Dedifferentiated amniotic fluid mesenchymal stem cell (primary cell): Measurements from ENCODE around the gene PEX3.
A peak's percentile ranks its signal among the peaks of the same experiment; 100 is the strongest.
"Not testable (repeated sequence)": the region's sequence is repeated elsewhere in the genome, so short reads cannot be mapped to it uniquely, and the experiment has no call there.

Experiments used
- DNase-seq: peaks from one replicate; pipeline ENCODE4 v3.0.0-alpha.2; 2016; ENCODE audit errors: extremely low spot score

Gene PEX3

GRCh38 chr6:143450453-143451371 lies at the start of gene PEX3, which contains the start of gene ADAT2:
Gene PEX3 (plus strand): TSS chr6:143450805. CDS start chr6:143451043, 238 bp downstream.
Gene ADAT2 (minus strand): TSS chr6:143450695. CDS start chr6:143450658, 37 bp downstream.
- peak; percentile 90 for DNase-seq

DNA sequence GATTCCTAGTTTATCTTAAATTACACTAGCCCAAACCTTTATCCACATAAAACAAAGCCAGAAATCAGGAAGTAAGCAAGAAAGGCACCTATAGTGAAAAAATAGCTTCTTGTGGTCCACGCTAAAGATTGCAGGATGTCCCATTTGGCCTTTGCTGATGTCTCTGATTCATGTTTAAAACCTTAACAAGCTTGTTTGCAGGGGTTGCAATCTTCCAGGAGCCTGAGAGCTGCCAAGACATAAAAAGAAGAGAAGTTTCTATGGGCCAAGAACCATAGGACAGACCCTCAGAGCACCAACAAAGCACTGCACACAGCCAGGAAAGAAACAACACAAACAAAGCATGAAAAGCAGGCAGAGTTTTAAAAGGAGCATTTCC lies 49.5 kb upstream of the PEX3 start:
- DNase-seq = no peak

DNA sequence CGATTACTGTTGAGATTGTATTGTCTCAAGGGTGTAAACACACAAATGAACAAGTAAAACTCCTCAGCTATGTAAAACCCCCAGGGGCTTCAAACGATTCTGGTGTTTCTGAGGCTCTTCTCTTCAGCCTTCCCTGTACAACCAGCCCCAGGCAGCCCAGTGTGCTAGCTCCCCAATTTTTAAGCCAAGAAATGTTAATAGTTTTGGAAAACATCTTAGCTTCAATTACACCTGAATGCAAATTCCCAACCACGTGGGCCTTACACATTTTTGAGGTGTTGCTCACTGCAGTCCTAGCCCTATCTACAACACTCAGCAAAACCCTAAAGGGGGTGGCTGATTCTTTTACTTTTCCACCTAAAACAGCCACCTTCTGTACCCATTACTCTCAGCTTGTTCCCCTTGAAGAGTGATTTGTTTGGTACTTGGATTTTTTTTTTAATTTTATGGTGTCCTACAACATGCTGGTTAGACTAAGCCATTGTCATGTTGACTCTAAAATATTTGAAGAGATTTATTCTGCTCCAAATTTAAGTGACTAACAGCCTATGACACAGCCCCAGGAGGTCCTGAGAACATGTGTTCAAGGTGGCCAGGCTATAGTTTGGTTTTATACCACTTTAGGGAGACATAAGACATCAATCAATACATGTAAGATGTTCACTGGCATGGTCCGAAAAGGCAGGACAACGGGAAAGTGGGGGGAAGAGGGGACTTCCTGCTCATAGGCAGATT lies 48.8 kb upstream of the PEX3 start:
- no peak for DNase-seq

DNA sequence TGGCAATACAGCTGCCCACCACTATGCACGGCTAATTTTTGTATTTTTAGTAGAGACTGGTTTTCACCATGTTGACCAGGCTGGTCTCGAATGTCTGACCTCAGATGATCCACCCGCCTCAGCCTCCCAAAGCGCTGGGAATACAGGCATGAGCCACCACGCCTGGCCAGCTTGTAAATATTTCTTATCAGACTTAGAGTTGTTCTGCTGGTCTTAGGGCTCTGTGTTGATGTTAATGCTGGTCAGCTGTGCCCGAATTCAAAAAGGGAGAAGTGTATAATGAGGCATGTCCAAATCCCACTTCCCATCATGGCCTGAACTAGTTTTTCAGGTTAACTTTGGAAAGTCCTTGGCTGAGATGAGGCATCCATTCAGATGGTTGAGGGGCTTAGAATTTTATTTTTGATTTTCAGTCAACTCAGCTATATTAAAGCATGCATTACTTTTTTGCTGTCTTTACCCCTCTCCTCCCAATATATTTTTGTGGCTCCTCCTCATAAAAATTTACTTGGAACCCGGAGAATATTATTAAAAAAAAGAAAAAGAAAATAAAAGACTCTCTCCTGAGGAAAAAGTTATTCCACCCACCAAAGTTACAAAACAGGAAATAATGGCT lies 47.8 kb upstream of the PEX3 start:
- no peak for DNase-seq

DNA sequence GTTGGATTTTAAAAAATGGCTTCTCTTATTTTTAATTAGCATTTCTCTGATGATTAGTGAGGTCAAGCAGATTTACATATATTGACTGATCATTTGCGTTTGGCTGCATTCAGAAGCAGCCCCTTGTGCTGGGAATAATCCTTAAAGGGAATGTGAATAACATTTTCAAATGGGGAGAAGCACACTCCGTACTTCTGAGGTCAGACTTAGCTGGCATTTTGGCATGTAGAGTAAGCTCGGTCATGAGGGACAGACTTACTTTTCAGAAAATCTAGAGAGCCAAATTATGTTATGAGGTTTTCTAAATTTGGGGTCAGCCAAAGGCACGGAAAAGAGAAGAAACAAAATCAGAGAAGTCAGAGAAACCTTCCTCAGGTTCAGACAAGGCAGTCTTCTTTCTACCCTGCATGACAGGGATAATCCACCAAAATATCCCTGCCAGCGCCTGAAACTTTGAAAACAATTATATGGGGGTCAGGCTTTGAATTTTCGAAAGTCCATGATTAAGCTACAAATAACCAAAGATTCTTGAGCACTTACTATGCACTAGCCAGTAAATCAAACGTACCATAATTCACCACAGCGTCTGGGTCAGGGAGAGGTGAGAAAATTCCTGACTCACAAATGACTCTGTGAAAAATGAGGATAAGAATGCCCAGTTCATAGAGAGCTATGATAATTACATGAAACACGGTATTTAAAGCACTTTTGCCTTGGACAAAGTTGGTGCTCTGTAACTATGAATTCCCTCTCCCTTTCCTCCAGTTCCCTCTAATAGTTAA lies 45.0 kb upstream of the PEX3 start:
- no peak for DNase-seq

- DNase-seq = no peak
Observed at GRCh38 chr6:143406673-143407072, 43.9 kb upstream of the PEX3 start.

- DNase-seq = no peak
Observed at GRCh38 chr6:143408151-143408786, 42.3 kb upstream of the PEX3 start.

GRCh38 chr6:143408787-143409162 lies 41.8 kb upstream of the PEX3 start:
- DNase-seq = no peak

GRCh38 chr6:143410859-143411270 lies 39.7 kb upstream of the PEX3 start:
- DNase-seq = peak; percentile 31

- DNase-seq = no peak
Observed at GRCh38 chr6:143414769-143415168, 35.8 kb upstream of the PEX3 start.

- no peak for DNase-seq
Observed at GRCh38 chr6:143419526-143419925, 31.1 kb upstream of the PEX3 start.

DNA sequence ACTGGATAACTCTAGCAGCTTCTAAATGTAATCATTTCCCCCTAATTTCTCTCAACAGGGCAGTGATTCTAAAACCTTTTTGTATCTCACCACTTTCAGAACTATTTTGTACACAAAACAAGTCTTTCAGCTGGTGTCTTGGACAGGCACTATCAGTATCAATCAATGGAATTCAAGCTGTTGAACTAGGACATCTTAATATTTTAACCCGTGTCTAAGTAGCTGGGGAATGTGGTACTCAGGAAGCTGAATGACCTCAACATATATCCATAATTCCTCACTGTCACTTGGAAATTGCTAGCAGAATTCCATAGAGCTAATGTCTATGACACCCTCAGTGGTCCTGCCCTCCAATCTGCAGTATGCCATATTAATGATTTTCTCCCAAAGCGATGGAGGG lies 24.6 kb upstream of the PEX3 start:
- DNase-seq = no peak

DNA sequence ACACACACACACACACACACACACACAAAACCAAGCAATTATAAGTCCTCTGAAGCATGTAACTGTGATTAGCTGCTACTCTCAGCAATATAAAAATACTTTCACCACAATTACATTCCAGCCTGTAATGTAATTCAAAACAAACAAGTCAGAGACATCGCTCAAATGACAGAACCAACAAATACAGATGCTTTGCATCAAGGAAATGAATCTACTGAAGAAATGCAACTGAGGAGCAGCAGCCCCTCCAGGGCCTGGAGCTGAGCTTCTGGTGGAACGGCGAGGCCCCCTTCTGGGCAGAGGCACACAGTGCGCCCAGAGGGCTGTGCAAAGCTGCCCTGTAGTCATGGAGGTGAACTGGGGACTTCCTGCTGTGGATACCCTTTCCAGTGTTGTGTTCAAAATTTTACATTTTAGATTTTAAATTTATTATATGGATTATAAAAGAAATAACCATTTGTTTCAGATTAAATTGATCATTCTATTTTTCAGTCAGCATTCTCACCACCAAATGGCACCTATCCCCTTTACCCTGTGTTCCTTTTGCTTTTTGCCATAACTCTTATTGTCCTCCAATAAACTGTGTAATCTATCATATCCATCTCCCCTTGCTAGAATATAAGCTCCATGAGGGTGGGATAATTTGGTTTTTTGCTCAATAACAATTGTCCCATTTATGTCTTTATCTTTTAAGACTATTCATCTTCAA lies 23.3 kb upstream of the PEX3 start:
- DNase-seq = peak; percentile 97

- DNase-seq = no peak
Observed at GRCh38 chr6:143429970-143430369, 20.6 kb upstream of the PEX3 start.

GRCh38 chr6:143431226-143431625 lies 19.4 kb upstream of the PEX3 start:
- no peak for DNase-seq

GRCh38 chr6:143432588-143432987 lies 18.0 kb upstream of the PEX3 start:
- no peak for DNase-seq

DNA sequence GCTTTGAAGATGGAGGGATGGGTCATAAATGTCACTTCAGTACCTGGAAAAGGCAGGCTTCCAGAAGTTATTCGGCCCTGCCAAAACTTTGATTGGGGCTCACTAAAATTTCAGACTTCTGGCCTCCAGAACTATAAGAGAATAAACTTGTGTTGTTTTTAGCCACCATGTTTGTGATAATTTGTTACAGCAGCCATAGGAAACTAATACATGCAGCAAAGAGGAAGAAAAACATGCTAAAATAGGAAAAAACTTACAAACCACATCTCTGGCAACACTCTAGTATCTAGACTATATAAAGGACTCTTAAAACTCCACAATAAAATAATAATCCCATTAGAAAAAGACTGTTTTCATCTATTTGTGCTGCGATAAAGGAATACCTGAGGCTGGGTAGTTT lies 9.6 kb upstream of the PEX3 start:
- DNase-seq = no peak

GRCh38 chr6:143441680-143442545 lies 8.7 kb upstream of the PEX3 start:
- DNase-seq = peak; percentile 24

DNA sequence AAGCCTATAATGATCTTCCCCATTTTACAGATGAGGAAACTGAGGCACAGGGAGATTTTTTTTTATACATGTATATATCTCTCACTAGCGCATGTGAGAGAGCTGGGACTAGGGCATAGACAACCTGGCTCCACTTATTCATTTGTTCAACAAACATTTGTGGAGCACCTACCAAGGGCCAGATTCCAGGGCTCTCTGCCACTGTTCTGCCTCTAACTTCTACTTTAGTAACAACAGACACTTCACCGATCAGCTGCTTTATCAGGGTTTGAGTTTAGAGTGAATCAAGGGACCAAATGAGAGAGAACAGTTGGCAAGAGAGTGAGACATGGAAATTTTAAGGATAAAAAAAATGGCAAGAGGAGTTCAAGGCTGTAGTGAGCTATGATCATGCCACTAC lies 7.5 kb upstream of the PEX3 start:
- DNase-seq = no peak

GRCh38 chr6:143447865-143448264 lies 2.7 kb upstream of the PEX3 start:
- not testable (repeated sequence) for DNase-seq
